Measurements from ENCODE around the gene STK32B. TPM values are rescaled to one million over a fixed set of nuclear protein-coding genes. Genes with fewer than 3 reads are reported as not detected.

Gene STK32B
- total RNA-seq, 1 experiment from 2014 or later, result 11.6 TPM

- Histone ChIP-seq H3K4me1 (ENCODE audit: control insufficient read depth, insufficient read depth, low read length) (no peaks in the 10 kb centered on the region), H3K9me3 (ENCODE audit: control insufficient read depth, insufficient read depth, low read depth, low read length) (no peaks in the 10 kb centered on the region), H3K27ac (ENCODE audit: low read length) (no peak overlapping the region), H3K27me3 (ENCODE audit: control insufficient read depth, insufficient read depth, low read length) (no peaks in the 10 kb centered on the region), H3K36me3 (ENCODE audit: control insufficient read depth, insufficient read depth, low read length) (no peaks in the 10 kb centered on the region), H3K4me3 (ENCODE audit: low read depth in 2 of 2, low read length in 2 of 2) (no peak overlapping the region)
- intact Hi-C loops (cut with micrococcal nuclease; ENCODE audit: unreplicated experiment) (no loop called here), in situ Hi-C loops (cut with HindIII; ENCODE audit: low pct_unique_long_range_greater_than_20kb, low sequenced_read_pairs) (no loop called here)
- ChIA-PET CTCF (no interaction called here), POLR2A (no interaction called here)
- no peak for ATAC-seq
- no TSS peak for BruUV-seq (replicated peaks)
- no peak for TF ChIP-seq SIN3A (IDR thresholded peaks at IDR 0.05; ENCODE audit: borderline replicate concordance, insufficient read depth, low read depth, low read length)
- no peak for TF ChIP-seq TCF7L2 (IDR thresholded peaks at IDR 0.05; ENCODE audit: low read depth, low read length)
- no peak for TF ChIP-seq POLR2AphosphoS5 (IDR thresholded peaks at IDR 0.05; ENCODE audit: low read depth, low read length)
- TF ChIP-seq CTCF (IDR thresholded peaks at IDR 0.05), result no peak
- DNase-seq (ENCODE audit: low read depth, low spot score), result no peak
Observed at GRCh38 chr4:5515646-5516045, 464.4 kb downstream of the STK32B start.

GRCh38 chr4:5517372-5517771 is 466.1 kb downstream of the STK32B start:
- intact Hi-C loops (cut with micrococcal nuclease; ENCODE audit: unreplicated experiment), result no loop called here

More at GRCh38 chr4:5517372-5517771, 466.1 kb downstream of the STK32B start:
- CTCF ChIA-PET, result no interaction called here
- ATAC-seq (no peak), DNase-seq (ENCODE audit: low read depth, low spot score) (no peak)
- no peak overlapping the region for H3K27ac ChIP-seq (ENCODE audit: low read length)
- H3K9me3 ChIP-seq (ENCODE audit: control insufficient read depth, insufficient read depth, low read depth, low read length), result no peaks in the 10 kb centered on the region
- no peaks in the 10 kb centered on the region for H3K36me3 ChIP-seq (ENCODE audit: control insufficient read depth, insufficient read depth, low read length)
- no peak overlapping the region for H3K4me3 ChIP-seq (ENCODE audit: low read depth in 2 of 2, low read length in 2 of 2)
- no peak for TF ChIP-seq CTCF (IDR thresholded peaks at IDR 0.05)
- TF ChIP-seq POLR2AphosphoS5 (IDR thresholded peaks at IDR 0.05; ENCODE audit: low read depth, low read length), result no peak
- no peak for TF ChIP-seq SIN3A (IDR thresholded peaks at IDR 0.05; ENCODE audit: borderline replicate concordance, insufficient read depth, low read depth, low read length)
- no peak for TF ChIP-seq REST (IDR thresholded peaks at IDR 0.05; ENCODE audit: insufficient read depth in 1 of 2, low read depth in 2 of 2, low read length in 1 of 2)
- TF ChIP-seq TCF7L2 (IDR thresholded peaks at IDR 0.05; ENCODE audit: low read depth, low read length), result no peak
- no TSS peak for BruUV-seq (replicated peaks)
- H3K27me3 ChIP-seq (ENCODE audit: control insufficient read depth, insufficient read depth, low read length), result no peaks in the 10 kb centered on the region
- POLR2A ChIA-PET, result no interaction called here
- in situ Hi-C loops (cut with HindIII; ENCODE audit: low pct_unique_long_range_greater_than_20kb, low sequenced_read_pairs), result no loop called here
- no peaks in the 10 kb centered on the region for H3K4me1 ChIP-seq (ENCODE audit: control insufficient read depth, insufficient read depth, low read length)

Data from Panc1 (cell line).